Cardiac fibroblast (primary cell): Measurements from ENCODE around the gene MICAL2.
A peak's percentile ranks its signal among the peaks of the same experiment; 100 is the strongest.

ENCODE experiments used
- DNase-seq, 2 donors: peaks; one replicate each; pipeline versions ENCODE4 v3.0.0 to v3.0.0-alpha.2; 2010; ENCODE audit warnings: low read depth in 2 of 2
- H3K4me3 ChIP-seq, 2 donors: replicated peaks in 1 of 2; 1 replicate in 1 of 2; 2 replicates in 1 of 2; pipeline ENCODE4 v1.5.1; 2011; ENCODE audit warnings: low read depth in 2 of 2, low read length in 2 of 2, mild to moderate bottlenecking in 2 of 2, moderate library complexity in 1 of 2
- CTCF ChIP-seq: IDR thresholded peaks from one replicate; pipeline ENCODE4 v1.5.1; 2011; ENCODE audit warnings: low read depth, mild to moderate bottlenecking, low read length, inconsistent platforms

The MICAL2 gene

GRCh38 chr11:12267921-12268320 is 157.5 kb downstream of the MICAL2 start:
- DNase-seq = no peak

GRCh38 chr11:12269104-12269441 is 158.7 kb downstream of the MICAL2 start:
- TF ChIP-seq CTCF = no peak
- H3K4me3 ChIP-seq = no peak overlapping the region
- peak; percentile 26 to 83 for DNase-seq

More at GRCh38 chr11:12267921-12268320, 157.5 kb downstream of the MICAL2 start:
- no peak for TF ChIP-seq CTCF
- H3K4me3 ChIP-seq = no peak overlapping the region

GRCh38 chr11:12269446-12270214 is 159.2 kb downstream of the MICAL2 start:
- no peak for DNase-seq
- no peak for TF ChIP-seq CTCF
- H3K4me3 ChIP-seq = no peak overlapping the region

GRCh38 chr11:12270215-12270797 is 159.9 kb downstream of the MICAL2 start:
- peak in 1 of 2 donors; percentile 31 for DNase-seq

GRCh38 chr11:12270817-12271216 is 160.4 kb downstream of the MICAL2 start:
- no peak overlapping the region for H3K4me3 ChIP-seq
- DNase-seq = no peak
- TF ChIP-seq CTCF = no peak

More at GRCh38 chr11:12270215-12270797, 159.9 kb downstream of the MICAL2 start:
- no peak overlapping the region for H3K4me3 ChIP-seq
- TF ChIP-seq CTCF = no peak

GRCh38 chr11:12271241-12271640 is 160.9 kb downstream of the MICAL2 start:
- DNase-seq = no peak
- H3K4me3 ChIP-seq = no peak overlapping the region
- TF ChIP-seq CTCF = no peak
